ENCODE data around the gene USP10. TPM values are rescaled to one million over a fixed set of nuclear protein-coding genes. Genes with fewer than 3 reads are reported as not detected.

USP10 gene
- total and polyA plus RNA-seq, 4 donors, result 28.2 to 46.1 (median 42.0) TPM

GRCh38 chr16:84656649-84657048 is 43.2 kb upstream of the USP10 start (continued):
- TF ChIP-seq CTCF (IDR thresholded peaks at IDR 0.05; ENCODE audit: low read depth, low read length, missing input control), result no peak
- no peak for TF ChIP-seq TAF1 (conservative IDR thresholded peaks at IDR 0.05)
- no peak for TF ChIP-seq SP1 (IDR thresholded peaks at IDR 0.05)
- no peak for TF ChIP-seq FOXA2 (IDR thresholded peaks at IDR 0.05)
- no peak for TF ChIP-seq EGR1 (IDR thresholded peaks at IDR 0.05; ENCODE audit: low read depth in 2 of 2)
- TF ChIP-seq HNF4G (IDR thresholded peaks at IDR 0.05), result no peak
- TF ChIP-seq ATF3 (IDR thresholded peaks at IDR 0.05), result no peak
- no peak for TF ChIP-seq HNF4A (conservative IDR thresholded peaks at IDR 0.05)
- no peak for TF ChIP-seq RXRA (IDR thresholded peaks at IDR 0.05)
- TF ChIP-seq YY1 (IDR thresholded peaks at IDR 0.05), result no peak
- no peak for TF ChIP-seq GABPA (IDR thresholded peaks at IDR 0.05 in 1 of 2, conservative IDR thresholded peaks at IDR 0.05 in 1 of 2)
- TF ChIP-seq RAD21 (IDR thresholded peaks at IDR 0.05), result no peak
- no peak for TF ChIP-seq JUND (IDR thresholded peaks at IDR 0.05)
- TF ChIP-seq MAX (IDR thresholded peaks at IDR 0.05), result no peak

- 98% methylated on average over 50 of the region's 50 CpGs for WGBS
- no peak for DNase-seq (ENCODE audit: low spot score)
These were observed 42.5 kb upstream of the USP10 start for GRCh38 chr16:84657229-84657837.

GRCh38 chr16:84658690-84659089 is 41.1 kb upstream of the USP10 start:
- Histone ChIP-seq H3K9me3 (ENCODE audit: control insufficient read depth in 4 of 4, low read length in 3 of 4) (no peaks in the 10 kb centered on the region), H3K27me3 (ENCODE audit: control insufficient read depth in 4 of 4, insufficient read depth in 4 of 4, low read length in 3 of 4) (no peaks in the 10 kb centered on the region), H3K4me3 (ENCODE audit: low read depth in 1 of 3, low read length in 3 of 3) (no peak overlapping the region), H3K36me3 (ENCODE audit: control insufficient read depth in 4 of 4, insufficient read depth in 3 of 4, low read depth in 1 of 4, low read length in 3 of 4) (peaks cover 20 to 65% (median 47%) of the 10 kb centered on the region in 4 donors), H3K9ac (ENCODE audit: low read depth in 1 of 2, low read length in 2 of 2) (no peak overlapping the region), H3K27ac (ENCODE audit: low read depth in 1 of 2, low read length in 2 of 2) (no peak overlapping the region), H3K4me1 (ENCODE audit: control insufficient read depth in 4 of 4, insufficient read depth in 4 of 4, low read length in 3 of 4) (peaks cover 0 to 7% (median 1%) of the 10 kb centered on the region in 4 donors)
- DNase-seq (ENCODE audit: low spot score), result no peak
- peak in 1 of 2 donors; percentile 21 for TF ChIP-seq RXRA (IDR thresholded peaks at IDR 0.05)
- TF ChIP-seq JUND (IDR thresholded peaks at IDR 0.05), result no peak
- TF ChIP-seq HNF4A (conservative IDR thresholded peaks at IDR 0.05), result peak; percentile 19 to 24
- WGBS, result 53% methylated on average over 11 of the region's 11 CpGs

More at GRCh38 chr16:84657229-84657837, 42.5 kb upstream of the USP10 start:
- Histone ChIP-seq H3K9ac (ENCODE audit: low read depth in 1 of 2, low read length in 2 of 2) (no peak overlapping the region), H3K36me3 (ENCODE audit: control insufficient read depth in 4 of 4, insufficient read depth in 3 of 4, low read depth in 1 of 4, low read length in 3 of 4) (peaks cover 24 to 60% (median 38%) of the 10 kb centered on the region in 4 donors), H3K4me1 (ENCODE audit: control insufficient read depth in 4 of 4, insufficient read depth in 4 of 4, low read length in 3 of 4) (peaks cover 0 to 7% (median 1%) of the 10 kb centered on the region in 4 donors), H3K27me3 (ENCODE audit: control insufficient read depth in 4 of 4, insufficient read depth in 4 of 4, low read length in 3 of 4) (no peaks in the 10 kb centered on the region), H3K9me3 (ENCODE audit: control insufficient read depth in 4 of 4, low read length in 3 of 4) (no peaks in the 10 kb centered on the region), H3K27ac (ENCODE audit: low read depth in 1 of 2, low read length in 2 of 2) (no peak overlapping the region), H3K4me3 (ENCODE audit: low read depth in 1 of 3, low read length in 3 of 3) (no peak overlapping the region)
- no peak for TF ChIP-seq TAF1 (conservative IDR thresholded peaks at IDR 0.05)
- no peak for TF ChIP-seq RAD21 (IDR thresholded peaks at IDR 0.05)
- TF ChIP-seq SP1 (IDR thresholded peaks at IDR 0.05), result no peak
- TF ChIP-seq FOXA2 (IDR thresholded peaks at IDR 0.05), result no peak

Measured in liver (tissue), 9 donors.